VCaP (cell line): ENCODE measurements around the gene ERMN.
"Not testable (repeated sequence)": the region's sequence is repeated elsewhere in the genome, so short reads cannot be mapped to it uniquely, and the experiment has no call there.

ENCODE experiments used
- H3K27ac ChIP-seq: fragments of 450-650 bp; 2 replicates; pipeline ENCODE4 v1.5.1; 2017
- CTCF ChIP-seq: fragments of 450-650 bp; conservative IDR thresholded peaks from 2 replicates; pipeline ENCODE4 v1.5.1; 2017; ENCODE audit warnings: mild to moderate bottlenecking, moderate library complexity

Gene ERMN

GRCh38 chr2:157359628-157360027 lies 34.0 kb upstream of the ERMN start:
- no peak overlapping the region for H3K27ac ChIP-seq
- TF ChIP-seq CTCF: no peak

- H3K27ac ChIP-seq: no peak overlapping the region
- no peak for TF ChIP-seq CTCF
Observed at GRCh38 chr2:157355618-157356017, 30.0 kb upstream of the ERMN start.

- H3K27ac ChIP-seq: no peak overlapping the region
Observed at GRCh38 chr2:157349949-157350515, 24.4 kb upstream of the ERMN start.

GRCh38 chr2:157348291-157348921 lies 22.8 kb upstream of the ERMN start:
- no peak for TF ChIP-seq CTCF
- no peak overlapping the region for H3K27ac ChIP-seq

More at GRCh38 chr2:157349949-157350515, 24.4 kb upstream of the ERMN start:
- no peak for TF ChIP-seq CTCF

GRCh38 chr2:157345647-157346389 lies 20.2 kb upstream of the ERMN start:
- TF ChIP-seq CTCF: no peak
- H3K27ac ChIP-seq: no peak overlapping the region

- not testable (repeated sequence) for H3K27ac ChIP-seq
Observed at GRCh38 chr2:157341381-157341780, 15.8 kb upstream of the ERMN start.

- no peak for TF ChIP-seq CTCF
Observed at GRCh38 chr2:157339965-157340655, 14.5 kb upstream of the ERMN start.

More at GRCh38 chr2:157339965-157340655, 14.5 kb upstream of the ERMN start:
- H3K27ac ChIP-seq: no peak overlapping the region
